Mesenchymal stem cell (in vitro differentiated cells and primary cell): Measurements from ENCODE around the gene PDX1.

Source experiments
- DNase-seq: peaks from one replicate; pipeline ENCODE4 v3.0.0-alpha.2; 2013
- H2AFZ ChIP-seq: one replicate; pipeline ENCODE4 v1.6.1; 2013; ENCODE audit warnings: low read depth, mild to moderate bottlenecking, control low read depth, inconsistent platforms, low read length, moderate library complexity
- H2AK5ac ChIP-seq: 2 replicates; pipeline ENCODE4 v1.6.1; 2013; ENCODE audit warnings: low read length, moderate library complexity, mild to moderate bottlenecking, inconsistent platforms; ENCODE audit not compliant: severe bottlenecking
- H2BK120ac ChIP-seq: one replicate; pipeline ENCODE4 v1.6.1; 2013; ENCODE audit warnings: low read depth, mild to moderate bottlenecking, inconsistent platforms, low read length, moderate library complexity
- H2BK12ac ChIP-seq, 2 experiments: one replicate each; pipeline ENCODE4 v1.6.1; 2013; ENCODE audit warnings: inconsistent platforms in 2 of 2, low read length in 2 of 2, mild to moderate bottlenecking in 2 of 2, moderate library complexity in 2 of 2, control low read depth in 1 of 2
- H2BK15ac ChIP-seq: one replicate; pipeline ENCODE4 v1.6.1; 2013; ENCODE audit warnings: mild to moderate bottlenecking, low read depth, inconsistent platforms; ENCODE audit not compliant: poor library complexity, severe bottlenecking
- H2BK5ac ChIP-seq: 2 replicates; pipeline ENCODE4 v1.6.1; 2013; ENCODE audit warnings: low read depth, mild to moderate bottlenecking, low read length, control low read depth, inconsistent platforms; ENCODE audit not compliant: poor library complexity, severe bottlenecking
- H3K14ac ChIP-seq, 2 experiments: one replicate each; pipeline ENCODE4 v1.6.1; 2013; ENCODE audit warnings: inconsistent platforms in 2 of 2, low read length in 2 of 2, control low read depth in 1 of 2, mild to moderate bottlenecking in 1 of 2, moderate library complexity in 1 of 2
- H3K18ac ChIP-seq, 2 experiments: one replicate each; pipeline ENCODE4 v1.6.1; 2013; ENCODE audit warnings: inconsistent platforms in 2 of 2, low read length in 2 of 2, control low read depth in 1 of 2, low read depth in 1 of 2, mild to moderate bottlenecking in 1 of 2
- H3K23ac ChIP-seq, 2 experiments: one replicate each; pipeline ENCODE4 v1.6.1; 2013; ENCODE audit warnings: inconsistent platforms in 2 of 2, low read length in 2 of 2, mild to moderate bottlenecking in 2 of 2, moderate library complexity in 2 of 2, control low read depth in 1 of 2
- H3K27ac ChIP-seq: 2 replicates; pipeline ENCODE4 v1.5.1; 2013; ENCODE audit warnings: mild to moderate bottlenecking, moderate library complexity, low read length, control low read depth, inconsistent platforms; ENCODE audit not compliant: poor library complexity, severe bottlenecking
- H3K27me3 ChIP-seq, 2 experiments: 2 replicates each; pipeline versions ENCODE4 v1.6.1 to v1.7.0; 2013; ENCODE audit warnings: low read length in 2 of 2, mild to moderate bottlenecking in 2 of 2, moderate library complexity in 2 of 2, control low read depth in 1 of 2, inconsistent platforms in 1 of 2; ENCODE audit not compliant: control insufficient read depth in 1 of 2, insufficient read depth in 1 of 2
- H3K36me3 ChIP-seq, 2 experiments: 2 replicates each; pipeline versions ENCODE4 v1.6.1 to v1.7.0; 2013; ENCODE audit warnings: low read length in 2 of 2, control low read depth in 1 of 2, inconsistent platforms in 1 of 2, low read depth in 1 of 2, mild to moderate bottlenecking in 1 of 2; ENCODE audit not compliant: insufficient read depth in 2 of 2, control insufficient read depth in 1 of 2
- H3K4ac ChIP-seq, 2 experiments: one replicate each; pipeline ENCODE4 v1.6.1; 2013; ENCODE audit warnings: inconsistent platforms in 2 of 2, low read length in 2 of 2, mild to moderate bottlenecking in 2 of 2, moderate library complexity in 2 of 2, control low read depth in 1 of 2, low read depth in 1 of 2
- H3K4me1 ChIP-seq: 2 replicates; pipeline ENCODE4 v1.6.1; 2013; ENCODE audit warnings: low read depth, low read length, control low read depth; ENCODE audit not compliant: control insufficient read depth, insufficient read depth
- H3K4me2 ChIP-seq: 2 replicates; pipeline ENCODE4 v1.6.1; 2013; ENCODE audit warnings: low read length, mild to moderate bottlenecking, inconsistent platforms; ENCODE audit not compliant: poor library complexity, severe bottlenecking
- H3K4me3 ChIP-seq, 2 experiments: 2 replicates each; pipeline versions ENCODE4 v1.5.1 to v1.7.0; 2013; ENCODE audit warnings: low read length in 2 of 2, mild to moderate bottlenecking in 2 of 2, control low read depth in 1 of 2, low read depth in 1 of 2; ENCODE audit not compliant: insufficient read depth in 1 of 2
- H3K79me1 ChIP-seq: replicated peaks from 2 replicates; pipeline ENCODE4 v1.6.1; 2013; ENCODE audit warnings: mild to moderate bottlenecking, control low read depth, low read length, inconsistent platforms; ENCODE audit not compliant: poor library complexity, severe bottlenecking
- H3K9ac ChIP-seq: 2 replicates; pipeline ENCODE4 v1.7.0; 2013; ENCODE audit warnings: mild to moderate bottlenecking, low read length, moderate library complexity
- H3K9me3 ChIP-seq: 2 replicates; pipeline ENCODE4 v1.7.0; 2013; ENCODE audit warnings: mild to moderate bottlenecking, low read length; ENCODE audit not compliant: control insufficient read depth
- H4K8ac ChIP-seq: one replicate; pipeline ENCODE4 v1.6.1; 2013; ENCODE audit warnings: inconsistent platforms, mild to moderate bottlenecking, low read length, moderate library complexity
- H4K91ac ChIP-seq: one replicate; pipeline ENCODE4 v1.6.1; 2013; ENCODE audit warnings: mild to moderate bottlenecking, low read length, inconsistent platforms
- WGBS: methylation state at CpG from one replicate; pipeline ENCODE4 v1.1.7; 2013; ENCODE audit warnings: mixed read lengths; 5-methylcytosine and 5-hydroxymethylcytosine counted together

The PDX1 gene

GRCh38 chr13:27904719-27905118 is 15.1 kb upstream of the PDX1 start:
- no peak overlapping the region for H2AK5ac ChIP-seq
- no peak overlapping the region for H3K23ac ChIP-seq
- peaks cover 18 to 62% of the 10 kb centered on the region in 2 experiments for H3K27me3 ChIP-seq
- H2BK120ac ChIP-seq: no peak overlapping the region
- WGBS: 74% methylated on average over 3 of the region's 3 CpGs
- H3K4me3 ChIP-seq: no peak overlapping the region
- no peak overlapping the region for H3K4ac ChIP-seq
- no peak overlapping the region for H2AFZ ChIP-seq
- H3K9ac ChIP-seq: no peak overlapping the region
- H3K79me1 ChIP-seq: no peaks in the 10 kb centered on the region
- no peaks in the 10 kb centered on the region for H3K9me3 ChIP-seq
- H2BK15ac ChIP-seq: no peak overlapping the region
- DNase-seq: no peak
- H3K36me3 ChIP-seq: no peaks in the 10 kb centered on the region
- H3K14ac ChIP-seq: no peak overlapping the region
- no peak overlapping the region for H2BK12ac ChIP-seq
- no peak overlapping the region for H2BK5ac ChIP-seq
- H4K91ac ChIP-seq: no peak overlapping the region
- H3K4me1 ChIP-seq: peaks cover 2% of the 10 kb centered on the region
- no peak overlapping the region for H3K27ac ChIP-seq
- H3K4me2 ChIP-seq: no peak overlapping the region
- no peak overlapping the region for H3K18ac ChIP-seq
- no peak overlapping the region for H4K8ac ChIP-seq

GRCh38 chr13:27905650-27906049 is 14.2 kb upstream of the PDX1 start:
- Histone ChIP-seq H2AK5ac (no peak overlapping the region), H3K79me1 (no peaks in the 10 kb centered on the region), H4K8ac (no peak overlapping the region)

GRCh38 chr13:27907121-27907787 is 12.5 kb upstream of the PDX1 start:
- Histone ChIP-seq H2BK15ac (no peak overlapping the region), H3K9ac (no peak overlapping the region), H3K4me1 (peaks cover 2% of the 10 kb centered on the region), H3K79me1 (no peaks in the 10 kb centered on the region), H3K18ac (no peak overlapping the region), H3K4ac (no peak overlapping the region), H3K23ac (no peak overlapping the region), H4K91ac (peak overlapping the region; percentile 11), H3K4me3 (no peak overlapping the region), H3K4me2 (no peak overlapping the region), H2BK12ac (no peak overlapping the region), H2BK5ac (no peak overlapping the region), H3K27me3 (peaks cover 34 to 66% of the 10 kb centered on the region in 2 experiments), H3K27ac (no peak overlapping the region), H2BK120ac (no peak overlapping the region), H2AFZ (no peak overlapping the region), H2AK5ac (no peak overlapping the region), H3K9me3 (no peaks in the 10 kb centered on the region), H4K8ac (no peak overlapping the region), H3K36me3 (no peaks in the 10 kb centered on the region), H3K14ac (peak overlapping the region in 1 of 2 experiments; percentile 91)
- DNase-seq: no peak
- 89% methylated on average over 6 of the region's 6 CpGs for WGBS

More at GRCh38 chr13:27905650-27906049, 14.2 kb upstream of the PDX1 start:
- no peak overlapping the region for H2BK15ac ChIP-seq
- no peak overlapping the region for H2BK5ac ChIP-seq
- H4K91ac ChIP-seq: no peak overlapping the region
- no peak overlapping the region for H3K4ac ChIP-seq
- no peak overlapping the region for H2BK120ac ChIP-seq
- H3K27me3 ChIP-seq: peaks cover 24 to 69% of the 10 kb centered on the region in 2 experiments
- H3K9me3 ChIP-seq: no peaks in the 10 kb centered on the region
- H3K14ac ChIP-seq: no peak overlapping the region
- no peak overlapping the region for H3K23ac ChIP-seq
- no peak overlapping the region for H3K9ac ChIP-seq
- no peaks in the 10 kb centered on the region for H3K36me3 ChIP-seq
- H2AFZ ChIP-seq: no peak overlapping the region
- H2BK12ac ChIP-seq: no peak overlapping the region
- 95% methylated on average over 1 of the region's 2 CpGs for WGBS
- no peak overlapping the region for H3K18ac ChIP-seq
- H3K27ac ChIP-seq: no peak overlapping the region
- H3K4me2 ChIP-seq: no peak overlapping the region
- peaks cover 2% of the 10 kb centered on the region for H3K4me1 ChIP-seq
- no peak overlapping the region for H3K4me3 ChIP-seq
- DNase-seq: no peak

- Histone ChIP-seq H4K91ac (no peak overlapping the region), H3K23ac (no peak overlapping the region), H3K14ac (no peak overlapping the region), H3K4me3 (no peak overlapping the region), H3K9me3 (no peaks in the 10 kb centered on the region), H3K4ac (no peak overlapping the region), H3K36me3 (no peaks in the 10 kb centered on the region), H2BK5ac (no peak overlapping the region), H2AK5ac (no peak overlapping the region), H2BK15ac (no peak overlapping the region), H3K27me3 (peaks cover 38 to 68% of the 10 kb centered on the region in 2 experiments), H3K18ac (no peak overlapping the region), H2BK120ac (no peak overlapping the region), H4K8ac (no peak overlapping the region), H3K4me1 (peaks cover 2% of the 10 kb centered on the region), H2AFZ (no peak overlapping the region), H3K79me1 (no peaks in the 10 kb centered on the region), H2BK12ac (no peak overlapping the region), H3K4me2 (no peak overlapping the region), H3K27ac (no peak overlapping the region), H3K9ac (no peak overlapping the region)
- no CpG with 5 or more reads among the region's 4 CpGs for WGBS
- DNase-seq: no peak
Measured at GRCh38 chr13:27909378-27909777, 10.4 kb upstream of the PDX1 start.
